NCI-H1048 (cell line): ENCODE results near the gene SLX4.
"Not testable (repeated sequence)": the region's sequence is repeated elsewhere in the genome, so short reads cannot be mapped to it uniquely, and the experiment has no call there.

Experiments used
- DNase-seq: peaks from one replicate; lab custom pipeline; 2025; lab: John Stamatoyannopoulos, UW

Gene SLX4

DNA sequence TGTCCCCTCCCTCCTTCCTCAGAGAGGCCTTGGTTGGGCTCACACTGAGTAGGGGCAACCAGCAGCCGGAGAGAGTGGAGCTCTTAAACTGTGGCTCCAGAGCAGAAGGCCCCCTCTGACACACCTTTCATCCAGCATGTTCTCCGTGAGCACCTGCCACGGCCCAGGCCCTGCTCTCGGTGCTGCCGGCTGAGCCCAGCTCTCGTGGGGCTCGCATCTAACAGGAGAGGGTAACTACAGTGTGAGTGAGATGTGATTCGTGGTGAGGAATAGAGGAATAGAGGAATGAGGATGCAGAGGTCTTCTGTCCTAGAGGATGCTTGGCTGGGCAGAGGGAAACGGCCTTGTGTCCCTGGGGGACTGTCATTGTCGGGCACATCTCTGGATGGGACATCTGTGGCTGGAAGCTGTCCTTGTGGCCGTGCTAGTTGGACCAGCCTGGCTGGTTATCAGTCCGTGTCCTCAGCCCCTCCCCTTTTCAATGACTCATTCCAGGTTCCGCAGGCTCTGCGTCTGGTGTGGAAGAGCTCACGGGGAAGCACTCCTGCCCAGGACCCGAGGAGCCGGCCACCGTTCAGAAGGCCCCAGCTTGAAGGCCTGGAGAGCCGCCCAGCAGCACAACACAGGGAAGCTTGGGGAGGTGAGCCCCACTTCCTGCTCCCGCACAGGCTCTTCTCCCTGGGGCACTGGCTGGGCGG is 31.1 kb upstream of the SLX4 start:
- DNase-seq: no peak

- no peak for DNase-seq
These were observed 30.5 kb upstream of the SLX4 start for GRCh38 chr16:3641801-3642396.

DNA sequence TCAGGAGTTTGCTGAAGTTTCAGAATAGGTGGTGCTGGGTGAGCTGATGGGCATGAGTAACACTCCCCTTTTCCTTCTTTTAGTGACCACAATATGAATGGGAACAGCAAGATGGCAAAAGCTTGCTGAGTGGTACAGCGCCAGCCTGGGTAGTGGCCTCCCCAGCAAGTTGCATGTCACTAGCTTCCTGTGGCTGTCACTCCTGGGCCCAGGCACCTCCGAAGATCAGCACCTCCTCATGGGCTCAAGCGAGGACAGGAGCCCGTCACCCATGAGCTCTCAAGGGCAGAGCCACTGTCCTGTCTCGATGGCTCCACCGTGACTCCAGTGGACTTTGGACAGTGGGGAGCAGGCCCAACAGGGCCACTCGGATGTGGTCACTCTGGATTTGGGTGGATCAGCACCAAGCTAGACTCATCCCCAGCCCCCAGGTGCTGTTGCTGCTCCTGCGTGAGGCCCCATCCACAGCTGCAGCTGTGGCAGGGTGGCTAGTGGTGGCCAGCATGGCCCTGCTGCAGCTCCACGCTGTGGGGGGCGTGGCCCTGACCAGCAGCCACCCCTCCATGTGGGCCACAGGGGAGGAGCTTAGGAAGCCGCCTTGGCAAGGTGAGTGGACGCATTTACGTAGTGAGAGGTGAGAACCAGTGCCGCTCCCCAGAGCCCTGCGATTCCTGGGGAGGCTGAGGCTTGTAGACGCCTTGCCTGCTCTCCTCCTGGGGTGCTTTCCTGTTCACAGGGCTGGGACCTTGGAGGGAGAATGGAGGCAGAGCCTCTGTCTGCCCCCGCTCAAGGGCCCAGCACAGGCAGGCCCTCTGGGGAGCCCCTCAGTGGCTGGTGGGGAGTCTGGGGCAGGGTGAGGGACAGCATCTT is 29.5 kb upstream of the SLX4 start:
- DNase-seq: no peak

GRCh38 chr16:3640207-3640606 is 28.8 kb upstream of the SLX4 start:
- DNase-seq: no peak

GRCh38 chr16:3638916-3639644 is 27.7 kb upstream of the SLX4 start:
- no peak for DNase-seq

GRCh38 chr16:3637371-3637923 is 26.0 kb upstream of the SLX4 start:
- DNase-seq: no peak

DNA sequence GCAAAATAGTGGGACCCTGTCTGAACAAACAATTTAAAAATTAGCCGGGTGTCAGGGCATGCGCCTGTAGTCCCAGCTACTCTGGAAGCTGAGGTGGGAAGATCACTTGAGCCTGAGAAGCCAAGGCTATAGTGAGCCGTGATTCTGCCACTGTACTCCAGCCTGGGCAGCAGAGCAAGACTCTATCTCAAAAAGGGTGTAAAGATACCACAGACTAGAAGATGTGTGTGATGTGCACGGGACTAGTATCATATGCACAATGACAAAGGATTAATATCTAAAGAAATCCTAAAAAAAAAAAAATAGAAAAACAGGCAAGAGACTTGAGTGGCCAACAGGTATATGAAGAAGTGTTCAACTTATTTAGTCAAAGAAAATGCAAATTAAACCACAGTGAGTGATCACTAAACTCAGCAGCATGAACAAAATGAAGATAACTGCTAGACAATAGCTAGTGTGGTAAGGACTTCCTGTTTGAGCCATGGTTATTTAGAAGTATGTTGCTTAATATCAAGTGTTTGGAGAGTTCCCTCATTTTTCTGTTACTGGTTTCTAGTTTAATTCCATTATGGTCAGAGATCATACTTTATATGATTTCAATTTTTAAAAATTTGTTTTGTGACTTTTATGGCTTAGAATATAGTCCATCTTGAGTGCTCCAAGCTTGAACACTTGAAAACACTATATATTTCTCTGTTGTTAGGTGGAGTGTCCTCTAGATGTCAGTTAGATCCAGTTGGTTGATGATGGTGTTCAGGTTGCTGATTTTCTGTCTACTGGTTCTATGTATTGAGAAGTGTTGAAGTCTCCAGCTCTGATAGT is 14.7 kb upstream of the SLX4 start:
- no peak for DNase-seq

DNA sequence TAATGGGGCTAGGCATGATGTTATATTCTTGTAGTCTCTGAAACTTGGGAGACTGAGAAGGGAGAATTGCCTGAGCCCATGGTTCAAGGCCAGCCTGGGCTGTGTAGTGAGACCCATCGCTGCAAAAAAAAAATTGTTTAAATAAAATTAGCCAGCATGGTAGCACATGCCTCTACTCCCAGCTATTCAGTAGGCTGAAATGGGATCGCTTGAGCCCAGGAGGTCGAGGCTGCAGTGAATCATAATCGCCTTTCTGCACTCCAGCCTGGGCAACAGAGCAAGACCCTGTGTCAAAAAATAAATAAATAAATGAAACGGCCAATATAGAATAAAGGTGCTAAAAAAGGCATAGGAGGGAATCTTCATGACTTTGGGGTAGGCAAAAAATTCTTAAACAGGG is 13.9 kb upstream of the SLX4 start:
- DNase-seq: no peak

DNA sequence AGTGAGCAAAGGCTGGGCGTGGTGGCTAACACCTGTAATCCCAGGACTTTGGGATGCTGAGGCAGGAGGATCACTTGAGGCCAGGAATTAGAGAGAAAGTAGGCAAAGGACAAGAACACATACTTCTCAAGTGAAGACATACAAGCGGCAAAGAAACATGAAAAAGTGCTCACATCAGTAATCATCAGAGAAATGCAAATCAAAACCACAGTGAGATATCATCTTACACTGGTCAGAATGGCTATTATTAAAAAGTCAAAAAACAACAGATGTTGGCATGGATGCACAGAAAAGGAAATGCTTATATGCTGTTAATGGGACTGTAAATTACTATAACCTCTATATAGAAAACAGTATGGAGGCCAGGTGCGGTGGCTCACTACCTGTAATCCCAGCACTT is 12.2 kb upstream of the SLX4 start:
- DNase-seq: no peak

DNA sequence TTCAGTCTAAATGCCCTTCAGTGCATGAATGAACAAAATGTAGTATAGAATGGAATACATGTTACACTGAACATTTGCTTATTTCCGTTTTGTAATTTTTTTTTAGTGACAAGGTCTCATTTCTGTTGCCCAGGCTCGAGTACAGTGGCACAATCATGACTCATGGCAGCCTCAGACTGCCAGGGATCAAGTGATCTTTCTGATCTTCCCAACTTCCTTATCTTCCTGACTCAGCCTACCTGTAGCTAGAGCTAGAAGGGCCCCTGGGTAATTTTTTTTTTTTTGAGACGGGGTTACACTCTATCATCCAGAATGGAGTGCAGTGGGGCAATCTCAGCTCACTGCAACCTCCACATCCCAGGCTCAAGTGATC is 7.3 kb upstream of the SLX4 start:
- no peak for DNase-seq

GRCh38 chr16:3612510-3613466 is 1.4 kb upstream of the SLX4 start:
- no peak for DNase-seq

DNA sequence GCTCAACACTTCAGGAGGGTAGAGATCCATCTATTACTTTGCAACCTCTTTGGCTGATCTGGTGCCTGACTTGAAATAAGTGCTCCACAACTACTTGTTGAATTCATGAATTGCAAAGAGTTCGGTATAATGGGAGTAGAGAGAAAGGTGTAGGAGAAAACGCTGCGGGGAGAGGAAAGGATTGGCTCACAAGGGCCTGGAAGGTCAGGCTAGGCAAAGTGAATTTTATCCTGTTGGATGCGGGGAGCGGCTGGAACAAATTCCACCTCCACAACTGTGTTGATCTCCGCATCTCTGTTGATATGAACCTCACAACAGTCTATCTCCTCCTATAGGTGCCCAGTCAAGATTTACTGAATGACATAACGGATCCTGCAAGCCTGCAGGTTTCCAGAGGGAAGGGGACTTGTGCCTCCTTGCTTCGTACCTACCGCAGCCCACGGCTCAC is 684 bp downstream of the SLX4 start:
- no peak for DNase-seq

DNA sequence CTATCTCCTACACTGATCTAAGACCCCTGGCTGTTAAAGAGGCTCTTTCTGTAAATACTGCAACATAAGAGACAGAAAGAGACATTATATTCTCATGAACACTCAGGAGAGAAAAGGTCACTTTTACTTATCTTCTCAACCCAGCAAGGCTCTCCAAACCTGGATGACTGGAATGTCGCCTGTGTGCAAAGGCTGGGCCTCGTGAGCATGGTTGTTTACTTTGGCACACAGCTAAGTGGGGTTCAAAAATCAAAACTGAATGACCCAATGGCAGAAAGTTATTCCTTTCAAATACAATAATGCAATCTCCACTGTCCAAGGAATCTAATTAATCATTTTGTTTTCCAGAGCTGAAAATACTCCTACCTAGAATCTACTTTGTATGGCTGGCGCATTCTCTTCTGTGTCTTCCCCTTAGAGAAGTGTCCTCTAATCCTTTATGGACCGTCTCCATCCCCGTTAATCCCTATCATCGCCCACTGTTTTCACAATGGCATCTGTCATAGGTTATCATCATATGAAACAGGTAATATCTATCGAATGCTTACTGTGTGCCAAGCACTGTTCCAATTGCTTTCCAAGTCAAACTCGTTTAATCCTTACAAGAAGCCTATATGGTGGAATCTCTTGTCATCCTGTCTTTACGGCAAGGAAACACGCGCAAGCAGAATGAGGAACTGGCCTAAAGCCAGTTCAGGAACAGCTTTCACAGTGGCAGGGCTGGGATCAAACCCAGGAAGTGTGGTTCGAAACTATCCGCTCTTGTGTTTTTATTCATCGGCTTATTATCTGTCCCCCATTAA is 1.3 kb downstream of the SLX4 start:
- no peak for DNase-seq

DNA sequence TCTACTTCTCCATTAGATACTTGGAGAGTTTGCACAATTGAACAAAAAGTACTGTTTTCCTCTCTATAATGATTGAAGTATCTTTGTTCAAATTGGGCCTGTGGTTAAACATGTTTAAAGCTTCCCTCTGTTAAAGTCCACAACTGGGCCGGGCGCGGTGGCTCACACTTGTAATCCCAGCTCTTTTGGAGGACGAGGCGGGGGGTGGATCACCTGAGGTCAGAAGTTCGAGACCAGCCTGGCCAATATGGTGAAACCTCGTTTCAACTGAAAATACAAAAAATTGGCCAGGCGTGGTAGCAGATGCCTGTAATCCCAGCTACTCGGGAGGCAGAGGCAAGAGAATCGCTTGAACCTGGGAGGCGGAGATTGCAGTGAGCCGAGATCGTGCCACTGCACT is 2.4 kb downstream of the SLX4 start:
- DNase-seq: not testable (repeated sequence)

DNA sequence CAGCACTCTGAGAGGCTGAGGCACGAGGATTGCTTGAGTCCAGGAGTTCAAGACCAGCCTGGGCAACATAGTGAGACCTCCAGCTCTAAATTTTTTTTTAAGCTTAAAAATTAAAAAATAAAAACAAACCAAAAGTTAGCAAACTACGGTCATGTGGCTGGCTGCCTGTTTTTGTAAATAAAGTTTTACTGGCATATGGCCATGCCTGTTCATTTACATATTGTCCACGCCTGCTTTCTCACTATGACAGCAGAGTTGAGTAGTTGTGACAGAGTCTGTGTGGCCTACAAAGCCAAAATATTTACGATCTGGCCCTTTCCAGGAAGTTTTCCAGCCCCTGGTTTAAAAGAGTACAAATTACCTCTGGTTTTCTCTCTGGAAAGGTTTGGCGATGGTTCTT is 3.3 kb downstream of the SLX4 start:
- DNase-seq: no peak

DNA sequence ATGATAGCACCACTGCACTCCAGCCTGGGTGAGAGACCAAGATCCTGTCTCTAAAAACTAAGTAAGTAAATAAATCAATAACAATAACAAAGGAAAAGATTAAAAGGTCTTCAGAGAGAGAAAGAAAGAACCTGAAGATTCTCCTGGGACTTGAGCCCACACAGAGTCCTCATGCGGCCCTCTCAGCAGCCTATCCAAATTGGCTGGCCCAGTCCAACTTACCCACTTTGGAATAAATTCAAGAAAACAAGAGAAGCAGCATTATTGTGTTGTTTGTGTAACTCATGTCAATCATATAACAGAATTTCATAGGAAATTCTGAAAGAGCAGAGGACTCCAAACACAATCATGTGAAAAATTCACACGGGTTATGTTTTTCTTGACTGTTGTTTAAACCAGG is 3.8 kb downstream of the SLX4 start:
- DNase-seq: no peak

- no peak for DNase-seq
These were observed 4.2 kb downstream of the SLX4 start for GRCh38 chr16:3607161-3607560.

DNA sequence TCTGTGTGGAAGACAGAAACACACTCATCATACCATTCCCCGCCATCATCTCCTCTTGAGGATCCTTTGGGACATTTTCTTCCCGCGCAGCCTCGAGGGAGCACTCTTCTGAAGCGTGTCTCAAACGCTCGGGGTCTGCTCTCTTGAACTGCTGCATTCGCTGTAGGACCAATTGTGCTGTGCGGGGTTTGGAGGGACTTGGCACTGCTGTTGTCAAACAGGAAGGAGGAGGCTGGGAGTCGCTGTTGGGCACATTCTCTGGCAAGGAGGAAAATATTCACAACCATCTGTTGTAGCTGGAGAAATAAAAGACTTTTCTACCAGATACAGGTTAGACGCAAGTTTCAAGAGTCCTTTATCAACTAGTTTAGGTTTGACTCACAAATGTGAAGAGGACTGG is 5.0 kb downstream of the SLX4 start:
- no peak for DNase-seq

DNA sequence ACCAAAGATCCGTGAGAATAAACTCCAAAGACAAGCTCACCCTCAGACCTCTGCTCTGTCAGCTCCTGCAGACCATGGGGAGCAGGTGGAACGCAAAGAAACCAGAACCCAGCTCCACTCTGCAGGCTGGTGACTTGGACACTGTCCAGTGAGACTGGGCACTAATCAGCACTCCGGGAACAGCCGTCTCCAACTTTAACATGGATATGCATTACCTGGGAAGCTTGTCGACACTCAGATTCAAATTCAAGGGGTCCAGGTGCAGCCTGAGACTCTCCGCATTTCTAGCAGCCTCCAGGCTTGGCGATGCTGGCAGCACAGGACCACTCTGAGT is 9.1 kb downstream of the SLX4 start:
- DNase-seq: no peak
